HEK293 (cell line): ENCODE measurements around the gene IFT80.

Experiments
- ZBTB21 ChIP-seq: fragments of 450-650 bp; formaldehyde crosslinking; IDR thresholded peaks from 2 replicates; pipeline ENCODE4 v1.5.1; 2017; ENCODE audit warnings: missing biosample characterization, missing genetic modification characterization
- ZNF423 ChIP-seq: fragments of 450-650 bp; formaldehyde crosslinking; IDR thresholded peaks from 2 replicates; pipeline ENCODE4 v1.5.1; 2016; ENCODE audit warnings: missing biosample characterization, missing genetic modification characterization
- TF ChIP-seq, protein P1 (sequence below): fragments of 450-650 bp; formaldehyde crosslinking; IDR thresholded peaks from 2 replicates; pipeline ENCODE4 v1.5.1; 2016; ENCODE audit warnings: missing biosample characterization, missing genetic modification characterization
- TF ChIP-seq, protein P2 (sequence below): IDR thresholded peaks from 2 replicates; pipeline ENCODE4 v1.6.1; 2011; ENCODE audit warnings: mild to moderate bottlenecking, low read depth, low read length, borderline replicate concordance

DNA sequence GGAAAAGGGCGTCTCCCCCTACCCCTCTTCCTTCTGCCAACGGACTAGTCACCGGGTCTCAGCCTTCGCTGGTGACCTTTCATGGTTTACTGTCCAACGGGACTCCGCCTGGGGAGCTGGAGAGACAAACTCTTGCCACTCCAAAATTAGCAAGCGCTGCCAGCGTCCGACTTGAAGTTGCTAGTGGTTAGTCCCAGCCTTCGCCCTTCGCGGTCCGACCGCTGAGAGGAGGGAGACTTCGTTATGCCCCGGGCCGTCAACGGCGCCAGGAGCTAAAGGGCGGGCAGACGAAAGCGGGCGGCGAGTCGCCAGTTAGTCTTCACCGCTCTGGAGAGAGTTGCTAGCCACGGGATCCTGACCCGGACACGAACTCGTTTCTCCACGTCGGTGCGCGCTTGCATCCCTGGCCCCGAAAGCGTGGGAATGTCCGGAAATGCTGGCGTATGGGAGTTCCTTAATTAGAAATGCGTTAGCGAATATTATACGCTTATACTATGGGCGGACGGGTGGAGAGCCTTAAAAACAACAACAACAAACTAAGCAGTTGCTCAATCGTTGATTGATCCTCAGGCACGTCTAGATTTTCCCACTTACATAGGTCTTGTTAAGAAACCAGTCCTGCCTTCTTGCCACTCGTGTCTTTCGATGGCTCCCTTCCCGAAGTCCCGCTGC, 1.1 kb upstream of the IFT80 start:
- TF ChIP-seq, protein P1, sequence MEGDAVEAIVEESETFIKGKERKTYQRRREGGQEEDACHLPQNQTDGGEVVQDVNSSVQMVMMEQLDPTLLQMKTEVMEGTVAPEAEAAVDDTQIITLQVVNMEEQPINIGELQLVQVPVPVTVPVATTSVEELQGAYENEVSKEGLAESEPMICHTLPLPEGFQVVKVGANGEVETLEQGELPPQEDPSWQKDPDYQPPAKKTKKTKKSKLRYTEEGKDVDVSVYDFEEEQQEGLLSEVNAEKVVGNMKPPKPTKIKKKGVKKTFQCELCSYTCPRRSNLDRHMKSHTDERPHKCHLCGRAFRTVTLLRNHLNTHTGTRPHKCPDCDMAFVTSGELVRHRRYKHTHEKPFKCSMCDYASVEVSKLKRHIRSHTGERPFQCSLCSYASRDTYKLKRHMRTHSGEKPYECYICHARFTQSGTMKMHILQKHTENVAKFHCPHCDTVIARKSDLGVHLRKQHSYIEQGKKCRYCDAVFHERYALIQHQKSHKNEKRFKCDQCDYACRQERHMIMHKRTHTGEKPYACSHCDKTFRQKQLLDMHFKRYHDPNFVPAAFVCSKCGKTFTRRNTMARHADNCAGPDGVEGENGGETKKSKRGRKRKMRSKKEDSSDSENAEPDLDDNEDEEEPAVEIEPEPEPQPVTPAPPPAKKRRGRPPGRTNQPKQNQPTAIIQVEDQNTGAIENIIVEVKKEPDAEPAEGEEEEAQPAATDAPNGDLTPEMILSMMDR (tag by site-specific recombination), result no peak
- TF ChIP-seq, protein P2, sequence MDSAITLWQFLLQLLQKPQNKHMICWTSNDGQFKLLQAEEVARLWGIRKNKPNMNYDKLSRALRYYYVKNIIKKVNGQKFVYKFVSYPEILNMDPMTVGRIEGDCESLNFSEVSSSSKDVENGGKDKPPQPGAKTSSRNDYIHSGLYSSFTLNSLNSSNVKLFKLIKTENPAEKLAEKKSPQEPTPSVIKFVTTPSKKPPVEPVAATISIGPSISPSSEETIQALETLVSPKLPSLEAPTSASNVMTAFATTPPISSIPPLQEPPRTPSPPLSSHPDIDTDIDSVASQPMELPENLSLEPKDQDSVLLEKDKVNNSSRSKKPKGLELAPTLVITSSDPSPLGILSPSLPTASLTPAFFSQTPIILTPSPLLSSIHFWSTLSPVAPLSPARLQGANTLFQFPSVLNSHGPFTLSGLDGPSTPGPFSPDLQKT, result no peak
- TF ChIP-seq ZBTB21 (tag by site-specific recombination) (no peak), ZNF423 (tag by site-specific recombination) (no peak)
